Stimulated activated CD8-positive, alpha-beta memory T cell treated with anti-CD3 and anti-CD28 coated beads, Interleukin-7, amount 100 ng/mL, for 1 hour (primary cell): ENCODE results near the gene F11R.
"Not testable (repeated sequence)": the region's sequence is repeated elsewhere in the genome, so short reads cannot be mapped to it uniquely, and the experiment has no call there.

ENCODE experiments used
- DNase-seq, 2 donors: peaks; one replicate each; pipeline ENCODE4 v3.0.0-alpha.2; 2020; ENCODE audit warnings: low read depth in 2 of 2

F11R gene

DNA sequence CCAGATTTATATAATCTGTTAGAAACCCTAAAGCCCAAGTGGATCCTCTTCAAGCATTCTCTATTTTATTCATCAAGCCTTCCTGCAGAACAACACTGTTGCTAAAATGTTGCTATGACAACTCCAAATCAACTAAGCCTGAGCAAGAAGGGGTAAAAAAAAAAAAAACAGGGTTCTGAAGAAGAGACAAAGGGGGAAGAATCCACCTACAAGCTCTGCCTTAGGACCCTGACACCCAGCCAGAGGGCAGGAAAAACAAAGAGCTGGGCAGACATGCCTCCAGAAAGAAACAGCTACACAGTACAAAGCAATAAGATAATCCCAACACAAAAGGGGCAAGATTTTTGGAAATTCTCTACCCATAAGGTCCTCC is 23.6 kb upstream of the F11R start:
- DNase-seq: no peak

- no peak for DNase-seq
Observed at GRCh38 chr1:161039546-161039945, 18.6 kb upstream of the F11R start.

DNA sequence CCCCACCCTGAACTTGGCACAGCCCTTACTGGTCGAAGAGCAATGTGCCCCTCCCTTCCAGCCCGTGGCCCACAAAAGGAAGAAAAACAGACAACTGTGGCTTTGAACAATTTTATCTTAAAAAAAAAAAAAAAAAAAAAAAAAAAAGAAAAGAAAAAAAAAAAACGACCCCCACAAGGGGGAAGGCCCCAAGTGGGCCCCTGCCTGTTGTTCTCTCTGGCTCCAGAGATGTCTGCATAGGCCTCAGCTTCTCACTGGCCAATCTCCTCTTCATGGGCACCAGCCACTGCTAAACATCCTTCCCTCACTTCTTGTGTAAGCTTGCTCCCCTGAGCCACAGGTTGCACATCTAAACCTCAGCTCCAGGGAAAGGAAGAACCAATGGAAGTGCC is 18.2 kb upstream of the F11R start:
- no peak for DNase-seq

DNA sequence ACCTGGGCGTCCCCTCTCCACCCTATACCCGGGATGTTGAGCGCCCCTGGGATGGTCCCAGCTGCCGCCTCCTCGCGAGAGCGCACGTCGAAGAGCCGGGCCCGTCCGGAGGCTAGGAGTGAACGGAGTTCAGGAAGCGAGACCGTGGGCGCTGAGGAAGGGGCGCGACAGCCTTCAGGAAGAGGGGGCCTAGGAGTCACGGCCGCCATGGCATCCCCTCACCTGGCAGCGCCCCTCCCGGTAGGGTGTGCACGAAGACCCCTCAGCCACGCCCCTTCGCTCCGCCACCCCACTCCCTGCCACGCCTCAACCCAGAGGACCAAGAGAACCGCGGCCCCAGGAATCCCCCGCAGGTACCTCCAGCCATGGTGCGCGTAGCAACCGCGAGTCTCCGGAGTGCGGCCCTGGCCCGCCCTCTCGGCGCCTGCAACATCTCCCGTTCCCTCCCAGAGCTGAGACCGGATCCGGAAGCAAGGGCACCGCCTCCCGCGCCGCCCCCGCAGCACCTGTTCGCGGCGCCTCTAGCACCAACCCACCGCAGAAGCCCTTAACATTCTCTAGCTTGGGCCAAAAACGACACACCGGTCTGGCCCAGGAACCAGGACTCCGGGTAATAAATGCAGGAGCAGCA is 17.7 kb upstream of the F11R start, which contains the start of gene TSTD1:
TSS of gene TSTD1 (minus strand) at position 442 of the 631 bp plus-strand sequence. CDS start at position 367, 75 bp downstream.
- DNase-seq: peak; percentile 68 to 71

GRCh38 chr1:161037661-161038522 is 16.9 kb upstream of the F11R start:
- DNase-seq: no peak

GRCh38 chr1:161033751-161034150 is 12.8 kb upstream of the F11R start:
- DNase-seq: no peak

DNA sequence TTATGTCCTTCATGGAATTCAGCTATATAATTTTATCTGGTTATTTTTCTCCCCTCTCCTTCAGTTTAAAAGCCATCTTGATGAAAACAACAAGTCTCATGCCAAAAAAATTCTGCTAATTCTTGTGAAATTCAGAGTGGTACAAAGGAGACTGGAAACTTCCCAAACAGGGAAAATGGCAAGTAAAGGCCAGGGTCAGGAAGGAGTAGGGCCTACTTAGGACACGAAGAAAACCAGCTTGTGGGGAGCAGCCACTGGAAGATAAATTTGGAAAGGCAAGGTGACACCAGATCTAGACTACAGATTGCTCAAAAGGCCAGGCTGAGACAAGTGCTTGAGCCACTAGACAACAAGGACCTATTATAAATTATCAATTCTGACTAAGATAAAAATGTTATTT is 11.5 kb upstream of the F11R start:
- no peak for DNase-seq

DNA sequence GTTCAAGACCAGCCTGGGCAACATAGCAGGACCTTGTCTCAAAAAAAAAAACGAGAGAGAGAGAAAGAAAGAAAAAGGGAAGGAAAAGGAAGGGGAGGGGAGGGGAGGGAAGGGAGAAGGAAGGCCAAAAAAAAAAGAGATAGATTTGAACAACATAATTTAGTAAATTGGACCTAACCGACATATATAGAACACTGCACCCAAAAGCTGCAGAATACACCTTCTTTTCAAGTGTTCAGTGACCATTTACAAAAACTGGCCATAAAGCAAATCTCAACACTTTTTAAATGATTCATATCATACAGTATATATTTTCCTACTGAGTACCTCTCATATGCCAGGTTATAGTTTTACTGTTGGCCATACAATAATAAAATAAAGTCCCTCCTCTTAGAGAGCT is 10.9 kb upstream of the F11R start:
- no peak for DNase-seq

DNA sequence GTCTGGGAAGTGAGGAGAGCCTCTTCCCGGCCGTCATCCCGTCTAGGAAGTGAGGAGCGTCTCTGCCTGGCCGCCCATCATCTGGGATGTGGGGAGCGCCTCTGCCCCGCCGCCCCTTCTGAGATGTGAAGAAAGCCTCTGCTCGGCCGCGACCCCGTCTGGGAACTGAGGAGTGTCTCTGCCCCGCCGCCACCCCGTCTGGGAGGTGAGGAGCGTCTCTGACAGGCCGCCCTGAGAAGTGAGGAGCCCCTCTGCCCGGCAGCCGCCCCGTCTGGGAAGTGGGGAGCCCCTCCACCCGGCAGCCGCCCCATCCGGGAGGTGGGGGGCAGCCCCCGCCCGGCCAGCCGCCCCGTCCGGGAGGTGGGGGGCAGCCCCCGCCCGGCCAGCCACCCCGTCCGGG is 8.5 kb upstream of the F11R start:
- not testable (repeated sequence) for DNase-seq

GRCh38 chr1:161026954-161027353 is 6.0 kb upstream of the F11R start:
- not testable (repeated sequence) for DNase-seq

GRCh38 chr1:161022432-161022831 is 1.5 kb upstream of the F11R start:
- not testable (repeated sequence) for DNase-seq

- no peak for DNase-seq
Observed at GRCh38 chr1:161021970-161022353, 1.0 kb upstream of the F11R start.

GRCh38 chr1:161021165-161021969 is 415 bp upstream of the F11R start:
- DNase-seq: peak; percentile 71 to 72

GRCh38 chr1:161019751-161020495 is 1.0 kb downstream of the F11R start:
- DNase-seq: no peak

- DNase-seq: not testable (repeated sequence)
Observed at GRCh38 chr1:161019111-161019660, 1.8 kb downstream of the F11R start.

GRCh38 chr1:161018631-161018930 is 2.4 kb downstream of the F11R start:
- DNase-seq: no peak

- no peak for DNase-seq
Observed at GRCh38 chr1:161017756-161018630, 3.0 kb downstream of the F11R start.

DNA sequence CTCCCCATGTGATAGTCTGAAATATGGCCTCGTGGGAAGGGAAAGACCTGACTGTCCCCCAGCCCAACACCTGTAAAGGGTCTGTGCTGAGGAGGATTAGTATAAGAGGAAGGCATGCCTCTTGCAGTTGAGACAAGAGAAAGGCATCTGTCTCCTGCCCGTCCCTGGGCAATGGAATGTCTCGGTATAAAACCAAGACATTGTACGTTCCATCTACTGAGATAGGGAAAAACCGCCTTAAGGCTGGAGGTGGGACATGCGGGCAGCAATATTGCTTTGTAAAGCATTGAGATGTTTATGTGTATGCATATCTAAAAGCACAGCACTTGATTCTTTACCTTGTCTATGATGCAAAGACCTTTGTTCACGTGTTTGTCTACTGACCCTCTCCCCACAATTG is 3.8 kb downstream of the F11R start:
- DNase-seq: not testable (repeated sequence)

DNA sequence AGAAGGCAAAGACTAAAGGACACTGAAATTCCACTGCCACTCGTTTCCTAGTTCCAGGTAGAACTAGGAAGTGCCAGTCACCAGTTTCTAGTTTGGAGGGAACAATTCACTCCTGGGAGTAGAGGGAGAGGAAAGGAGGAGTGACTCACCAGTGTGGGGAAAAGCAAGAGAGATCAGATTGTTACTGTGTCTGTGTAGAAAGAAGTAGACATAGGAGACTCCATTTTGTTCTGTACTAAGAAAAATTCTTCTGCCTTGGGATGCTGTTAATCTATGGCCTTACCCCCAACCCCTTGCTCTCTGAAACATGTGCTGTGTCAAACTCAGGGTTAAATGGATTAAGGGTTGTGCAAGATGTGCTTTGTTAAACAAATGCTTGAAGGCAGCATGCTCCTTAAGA is 4.3 kb downstream of the F11R start:
- not testable (repeated sequence) for DNase-seq

- DNase-seq: peak; percentile 35 to 41
Observed at GRCh38 chr1:161013488-161014230, 7.3 kb downstream of the F11R start.
